Neuronal stem cell (in vitro differentiated cells): ENCODE measurements around the gene C1QL4.
"Not testable (repeated sequence)": the region's sequence is repeated elsewhere in the genome, so short reads cannot be mapped to it uniquely, and the experiment has no call there.

Experiments used
- DNase-seq: peaks from one replicate; pipeline ENCODE4 v3.0.0-alpha.2; 2013; ENCODE audit warnings: low spot score
- H2AFZ ChIP-seq: one replicate; pipeline ENCODE4 v1.6.1; 2013; ENCODE audit warnings: mild to moderate bottlenecking, low read length, inconsistent platforms
- H2AK5ac ChIP-seq: 2 replicates; pipeline ENCODE4 v1.6.1; 2013; ENCODE audit warnings: low read depth, mild to moderate bottlenecking, inconsistent platforms, low read length, moderate library complexity, mixed read lengths
- H2BK120ac ChIP-seq: 2 replicates; pipeline ENCODE4 v1.6.1; 2013; ENCODE audit warnings: low read depth, mild to moderate bottlenecking, inconsistent platforms, low read length, moderate library complexity, mixed read lengths
- H2BK12ac ChIP-seq: one replicate; pipeline ENCODE4 v1.6.1; 2013; ENCODE audit warnings: low read length, inconsistent platforms
- H2BK15ac ChIP-seq: 2 replicates; pipeline ENCODE4 v1.6.1; 2013; ENCODE audit warnings: mild to moderate bottlenecking, low read length, inconsistent platforms, mixed read lengths
- H2BK5ac ChIP-seq: one replicate; pipeline ENCODE4 v1.6.1; 2013; ENCODE audit warnings: inconsistent platforms, mild to moderate bottlenecking, low read length, moderate library complexity
- H3K14ac ChIP-seq: one replicate; pipeline ENCODE4 v1.6.1; 2013; ENCODE audit warnings: low read length, inconsistent platforms
- H3K18ac ChIP-seq: 2 replicates; pipeline ENCODE4 v1.6.1; 2013; ENCODE audit warnings: low read length, inconsistent platforms
- H3K23ac ChIP-seq: 2 replicates; pipeline ENCODE4 v1.6.1; 2013; ENCODE audit warnings: low read depth, mild to moderate bottlenecking, mixed read lengths, low read length, inconsistent platforms; ENCODE audit not compliant: poor library complexity
- H3K27ac ChIP-seq: replicated peaks from 3 replicates; pipeline ENCODE4 v1.5.1; 2013; ENCODE audit warnings: low read length, inconsistent platforms
- H3K27me3 ChIP-seq, 3 experiments: 2 replicates each; pipeline ENCODE4 v1.6.1; 2013; ENCODE audit warnings: low read length in 3 of 3, mild to moderate bottlenecking in 2 of 3, inconsistent platforms in 1 of 3, low read depth in 1 of 3, mixed read lengths in 1 of 3, moderate library complexity in 1 of 3; ENCODE audit not compliant: control insufficient read depth in 3 of 3, insufficient read depth in 3 of 3
- H3K36me3 ChIP-seq, 2 donors: replicated peaks in 1 of 2; 2 replicates each; pipeline ENCODE4 v1.6.1; 2013; ENCODE audit warnings: low read length in 2 of 2; ENCODE audit not compliant: control insufficient read depth in 2 of 2, insufficient read depth in 2 of 2
- H3K4ac ChIP-seq: 2 replicates; pipeline ENCODE4 v1.6.1; 2013; ENCODE audit warnings: inconsistent platforms, mild to moderate bottlenecking, low read length, moderate library complexity
- H3K4me1 ChIP-seq, 2 donors: 1 replicate in 1 of 2; 2 replicates in 1 of 2; pipeline ENCODE4 v1.6.1; 2013; ENCODE audit warnings: low read length in 2 of 2, low read depth in 1 of 2; ENCODE audit not compliant: control insufficient read depth in 2 of 2, insufficient read depth in 1 of 2
- H3K4me2 ChIP-seq: one replicate; pipeline ENCODE4 v1.6.1; 2013; ENCODE audit warnings: mild to moderate bottlenecking, low read length, inconsistent platforms; ENCODE audit not compliant: insufficient read depth, poor library complexity, severe bottlenecking
- H3K4me3 ChIP-seq, 2 donors: 2 replicates each; pipeline ENCODE4 v1.5.1; 2013; ENCODE audit warnings: low read length in 2 of 2, mild to moderate bottlenecking in 2 of 2, inconsistent platforms in 1 of 2, moderate library complexity in 1 of 2
- H3K79me1 ChIP-seq: one replicate; pipeline ENCODE4 v1.6.1; 2013; ENCODE audit warnings: low read depth, mild to moderate bottlenecking, inconsistent platforms, low read length, moderate library complexity
- H3K9ac ChIP-seq: one replicate; pipeline ENCODE4 v1.6.1; 2013; ENCODE audit warnings: mild to moderate bottlenecking, low read depth, low read length, inconsistent platforms; ENCODE audit not compliant: poor library complexity
- H3K9me3 ChIP-seq, 2 donors: replicated peaks in 1 of 2; 2 replicates each; pipeline versions ENCODE3 to v1.6.1; 2013; ENCODE audit warnings: low read length in 2 of 2, mild to moderate bottlenecking in 2 of 2, inconsistent platforms in 1 of 2, low read depth in 1 of 2, mixed read lengths in 1 of 2, moderate library complexity in 1 of 2; ENCODE audit not compliant: control insufficient read depth in 2 of 2, insufficient read depth in 1 of 2
- H4K8ac ChIP-seq: one replicate; pipeline ENCODE4 v1.6.1; 2013; ENCODE audit warnings: low read depth, mild to moderate bottlenecking, inconsistent platforms, low read length, moderate library complexity
- H4K91ac ChIP-seq: one replicate; pipeline ENCODE4 v1.6.1; 2013; ENCODE audit warnings: low read length, low read depth, mild to moderate bottlenecking, inconsistent platforms; ENCODE audit not compliant: poor library complexity
- WGBS, 2 donors: extraction: QIAGEN DNeasy Blood & Tissue Kit; methylation state at CpG; one replicate each; pipeline ENCODE4 v1.1.7; 2013; ENCODE audit warnings: missing lambda C conversion rate in 2 of 2, mixed read lengths in 1 of 2; ENCODE audit not compliant: insufficient read length in 2 of 2, insufficient replicate concordance in 1 of 2; ENCODE audit errors: extremely low coverage in 2 of 2; 5-methylcytosine and 5-hydroxymethylcytosine counted together

Gene C1QL4

DNA sequence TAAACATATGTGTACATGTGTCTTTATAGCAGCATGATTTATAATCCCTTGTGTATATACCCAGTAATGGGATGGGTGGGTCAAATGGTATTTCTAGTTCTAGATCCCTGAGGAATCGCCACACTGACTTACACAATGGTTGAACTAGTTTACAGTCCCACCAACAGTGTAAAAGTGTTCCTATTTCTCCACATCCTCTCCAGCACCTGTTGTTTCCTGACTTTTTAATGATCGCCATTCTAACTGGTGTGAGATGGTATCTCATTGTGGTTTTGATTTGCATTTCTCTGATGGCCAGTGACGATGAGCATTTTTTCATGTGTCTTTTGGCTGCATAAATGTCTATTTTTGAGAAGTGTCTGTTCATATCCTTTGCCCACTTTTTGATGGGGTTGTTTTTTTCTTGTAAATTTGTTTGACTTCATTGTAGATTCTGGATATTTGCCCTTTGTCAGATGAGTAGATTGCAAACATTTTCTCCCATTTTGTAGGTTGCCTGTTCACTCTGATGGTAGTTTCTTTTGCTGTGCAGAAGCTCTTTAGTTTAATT lies 26.5 kb downstream of the C1QL4 start:
- not testable (repeated sequence) for H3K14ac ChIP-seq, H2AK5ac ChIP-seq

DNA sequence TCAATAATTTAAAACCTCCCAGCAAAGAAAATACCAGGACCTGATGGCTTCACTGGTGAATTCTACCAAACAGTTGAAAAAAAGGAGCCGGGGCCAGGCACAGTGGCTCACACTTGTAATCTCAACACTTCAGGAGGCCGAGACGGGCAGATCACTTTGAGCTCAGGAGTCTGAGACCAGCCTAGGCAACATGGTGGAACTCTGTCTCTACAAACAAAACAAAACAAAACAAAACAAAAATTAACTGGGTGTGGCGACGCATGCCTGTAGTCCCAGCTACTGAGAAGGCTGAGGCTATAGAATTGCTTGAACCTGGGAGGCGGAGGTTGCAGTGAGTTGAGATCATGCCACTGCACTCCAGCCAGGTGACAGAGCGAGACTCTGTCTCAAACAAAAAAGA lies 27.6 kb downstream of the C1QL4 start:
- Histone ChIP-seq H3K4me1 (no peaks in the 10 kb centered on the region), H3K4ac (no peak overlapping the region), H2BK15ac (no peak overlapping the region), H2BK12ac (no peak overlapping the region), H3K36me3 (no peaks in the 10 kb centered on the region), H3K23ac (no peak overlapping the region), H2AFZ (no peak overlapping the region), H3K18ac (no peak overlapping the region), H2AK5ac (no peak overlapping the region), H3K9ac (no peak overlapping the region), H3K4me2 (no peak overlapping the region), H3K14ac (no peak overlapping the region), H3K4me3 (no peak overlapping the region), H2BK120ac (no peak overlapping the region), H4K91ac (no peak overlapping the region), H3K9me3 (no peaks in the 10 kb centered on the region), H4K8ac (no peak overlapping the region), H3K79me1 (no peaks in the 10 kb centered on the region), H3K27me3 (peaks cover 0 to 29% (median 0%) of the 10 kb centered on the region in 3 experiments), H2BK5ac (no peak overlapping the region), H3K27ac (no peak overlapping the region)
- WGBS, 2 donors: no CpG with 5 or more reads among the region's 7 CpGs
- DNase-seq: no peak

More for the DNA sequence above, 26.5 kb downstream of the C1QL4 start:
- not testable (repeated sequence) for H4K91ac ChIP-seq, H2BK5ac ChIP-seq, H3K9me3 ChIP-seq, H3K9ac ChIP-seq, H2AFZ ChIP-seq, H3K4me1 ChIP-seq, H2BK12ac ChIP-seq, H4K8ac ChIP-seq, H3K4me2 ChIP-seq, H2BK15ac ChIP-seq, H3K4me3 ChIP-seq, H3K79me1 ChIP-seq, H3K27ac ChIP-seq, H2BK120ac ChIP-seq, H3K4ac ChIP-seq, H3K23ac ChIP-seq, DNase-seq, H3K36me3 ChIP-seq, H3K18ac ChIP-seq
- no CpG with 5 or more reads among the region's 3 CpGs for WGBS, 2 donors
- H3K27me3 ChIP-seq: peaks cover 0 to 29% (median 0%) of the 10 kb centered on the region in 3 experiments

DNA sequence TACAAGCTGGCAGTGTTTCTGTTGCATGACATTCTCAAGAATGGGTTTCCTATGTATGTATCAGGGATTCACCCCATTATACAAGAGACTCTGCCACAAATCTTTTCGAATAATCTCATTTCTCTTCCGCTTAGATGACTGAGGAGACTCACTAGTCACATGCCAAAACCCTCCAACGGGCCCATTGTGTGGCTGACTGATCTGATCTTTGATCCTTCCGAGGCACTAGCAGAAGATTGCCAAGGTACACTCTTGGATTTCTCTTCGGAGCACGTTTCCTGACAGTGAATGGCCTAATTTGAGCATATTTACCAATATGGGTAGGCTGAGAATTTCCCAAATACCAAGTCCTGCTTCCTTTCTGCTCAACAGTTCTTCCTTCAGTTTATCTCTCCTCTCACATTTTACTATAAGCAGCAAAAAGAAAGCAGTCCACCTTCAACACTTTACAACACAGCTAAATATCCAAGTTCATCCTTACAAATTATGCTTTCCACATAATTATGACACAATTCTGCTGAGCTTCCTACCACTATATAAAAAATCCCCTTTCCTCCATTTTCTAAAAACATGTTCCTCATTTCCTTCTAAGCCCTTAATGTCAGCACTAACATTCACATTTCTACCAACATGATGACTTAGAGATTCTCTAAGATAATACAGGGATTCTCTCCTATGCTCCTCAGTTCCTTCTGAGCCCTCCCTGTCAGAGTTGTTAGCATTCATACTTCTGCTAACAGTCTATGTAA lies 31.1 kb downstream of the C1QL4 start:
- H4K91ac ChIP-seq: no peak overlapping the region
- H2BK5ac ChIP-seq: no peak overlapping the region
- H3K4ac ChIP-seq: no peak overlapping the region
- H3K4me2 ChIP-seq: no peak overlapping the region
- no peak overlapping the region for H2BK12ac ChIP-seq
- H3K9ac ChIP-seq: no peak overlapping the region
- WGBS, 2 donors: no CpG with 5 or more reads among the region's 6 CpGs
- peaks cover 0 to 41% (median 3%) of the 10 kb centered on the region in 3 experiments for H3K27me3 ChIP-seq
- H4K8ac ChIP-seq: no peak overlapping the region
- H2AK5ac ChIP-seq: no peak overlapping the region
- H2BK15ac ChIP-seq: no peak overlapping the region
- no peak for DNase-seq
- H3K4me3 ChIP-seq: no peak overlapping the region
- no peak overlapping the region for H2AFZ ChIP-seq
- no peaks in the 10 kb centered on the region for H3K4me1 ChIP-seq
- H3K36me3 ChIP-seq: no peaks in the 10 kb centered on the region
- no peak overlapping the region for H3K27ac ChIP-seq
- H3K79me1 ChIP-seq: no peaks in the 10 kb centered on the region
- H3K14ac ChIP-seq: no peak overlapping the region
- no peak overlapping the region for H2BK120ac ChIP-seq
- H3K23ac ChIP-seq: no peak overlapping the region
- no peaks in the 10 kb centered on the region for H3K9me3 ChIP-seq
- H3K18ac ChIP-seq: no peak overlapping the region

DNA sequence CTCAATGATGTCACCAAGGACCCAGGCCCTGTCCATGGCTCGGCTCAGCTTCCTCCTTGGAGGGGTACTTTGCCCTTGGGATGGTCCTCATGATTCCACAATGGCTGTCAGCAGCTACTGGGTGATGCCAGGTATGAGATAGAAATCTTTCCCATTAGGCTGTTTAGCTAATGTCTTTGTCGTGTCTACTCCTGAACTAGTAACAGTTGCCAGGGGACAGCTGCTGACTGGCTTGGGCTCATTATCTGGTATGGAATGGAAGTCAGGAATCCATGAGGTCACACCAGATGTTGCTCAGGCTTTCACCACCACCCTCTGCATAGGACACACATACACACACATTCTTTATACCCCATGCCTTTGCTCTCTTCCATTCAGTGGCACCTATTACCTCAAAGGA lies 32.8 kb downstream of the C1QL4 start:
- Histone ChIP-seq H2BK15ac (no peak overlapping the region), H3K79me1 (no peaks in the 10 kb centered on the region), H3K27ac (no peak overlapping the region), H3K9ac (no peak overlapping the region), H3K4me3 (no peak overlapping the region), H2BK5ac (no peak overlapping the region), H3K23ac (no peak overlapping the region), H3K36me3 (no peaks in the 10 kb centered on the region), H3K4me1 (no peaks in the 10 kb centered on the region), H3K27me3 (peaks cover 0 to 38% (median 3%) of the 10 kb centered on the region in 3 experiments), H2BK12ac (no peak overlapping the region), H2AK5ac (no peak overlapping the region), H3K14ac (no peak overlapping the region), H3K4me2 (no peak overlapping the region), H3K9me3 (no peaks in the 10 kb centered on the region), H4K8ac (no peak overlapping the region), H2BK120ac (no peak overlapping the region), H3K4ac (no peak overlapping the region), H2AFZ (no peak overlapping the region), H3K18ac (no peak overlapping the region), H4K91ac (no peak overlapping the region)
- WGBS, 2 donors: no CpG with 5 or more reads among the region's 2 CpGs
- DNase-seq: no peak
